Colonic mucosa (tissue), 4 donors: Measurements from ENCODE around the gene PLXDC2. TPM values are rescaled to one million over a fixed set of nuclear protein-coding genes. Genes with fewer than 3 reads are reported as not detected.

Source experiments
- DNase-seq: peaks from one replicate; pipeline ENCODE4 v3.0.0-alpha.2; 2020
- H3K27ac ChIP-seq: fragments of 200-600 bp; one replicate; pipeline ENCODE4 v1.8.0; 2021
- H3K27me3 ChIP-seq: fragments of 200-600 bp; one replicate; pipeline ENCODE4 v1.8.0; 2021
- H3K36me3 ChIP-seq: fragments of 200-600 bp; one replicate; pipeline ENCODE4 v1.8.0; 2021
- H3K4me1 ChIP-seq: fragments of 200-600 bp; one replicate; pipeline ENCODE4 v1.8.0; 2021; ENCODE audit warnings: mild to moderate bottlenecking
- H3K4me3 ChIP-seq: fragments of 200-600 bp; one replicate; pipeline ENCODE4 v1.8.0; 2021
- H3K9ac ChIP-seq, 2 donors: one replicate each; pipeline ENCODE4 v1.7.0; 2013; ENCODE audit warnings: control low read depth in 2 of 2, low read depth in 2 of 2, low read length in 2 of 2
- H3K9me3 ChIP-seq: fragments of 200-600 bp; one replicate; pipeline ENCODE4 v1.8.0; 2021
- CTCF ChIP-seq: fragments of 200-600 bp; IDR thresholded peaks from one replicate; pipeline ENCODE4 v1.8.0; 2022; ENCODE audit warnings: antibody characterized with exemption, mild to moderate bottlenecking
- intact Hi-C: fragments of 100-400 bp; cut with DNase I; formaldehyde crosslinking; loops from one replicate; pipeline ENCODE4 v1.14.1; 2022
- total RNA-seq, 2 donors: library from RNA; stranded (reverse); fragmentation: NEBNext Ultra II Directional in 1 of 2; extraction: Animal tissue kit (Norgen Biotek cat#: 25700) in 1 of 2; gene quantifications; one replicate each; pipeline ENCODE4 v1.2.1, GENCODE V29; 2021
- donor health status: healthy.
- donor health status: DM: no; HTN: no; CAD: no.
- donor health status: DM: no; HTN: no; CAD: no.

The PLXDC2 gene
- total RNA-seq, 2 donors from 2014 or later, result 12.5 to 22.4 TPM

- no peak overlapping the region for H3K9ac ChIP-seq
- H3K27me3 ChIP-seq, result no peaks in the 10 kb centered on the region
- no peaks in the 10 kb centered on the region for H3K36me3 ChIP-seq
- no peak for DNase-seq
- intact Hi-C loops, result no loop called here
- no peak overlapping the region for H3K4me3 ChIP-seq
- TF ChIP-seq CTCF, result no peak
- no peaks in the 10 kb centered on the region for H3K4me1 ChIP-seq
- no peak overlapping the region for H3K27ac ChIP-seq
- no peaks in the 10 kb centered on the region for H3K9me3 ChIP-seq
Measured at GRCh38 chr10:20281579-20281978, 465.3 kb downstream of the PLXDC2 start.

GRCh38 chr10:20287586-20287985 lies 471.4 kb downstream of the PLXDC2 start:
- no peak for TF ChIP-seq CTCF
- no peak for DNase-seq
- Histone ChIP-seq H3K27me3 (no peaks in the 10 kb centered on the region), H3K9ac (no peak overlapping the region), H3K4me3 (no peak overlapping the region), H3K27ac (no peak overlapping the region), H3K36me3 (no peaks in the 10 kb centered on the region), H3K4me1 (no peaks in the 10 kb centered on the region), H3K9me3 (no peaks in the 10 kb centered on the region)
- intact Hi-C loops, result no loop called here

- TF ChIP-seq CTCF, result no peak
- Histone ChIP-seq H3K27me3 (no peaks in the 10 kb centered on the region), H3K4me1 (no peaks in the 10 kb centered on the region), H3K36me3 (no peaks in the 10 kb centered on the region), H3K27ac (no peak overlapping the region), H3K4me3 (no peak overlapping the region), H3K9me3 (no peaks in the 10 kb centered on the region), H3K9ac (no peak overlapping the region)
- no peak for DNase-seq
- intact Hi-C loops, result no loop called here
Measured at GRCh38 chr10:20288060-20288459, 471.8 kb downstream of the PLXDC2 start.

GRCh38 chr10:20289070-20289828 lies 473.0 kb downstream of the PLXDC2 start:
- DNase-seq, result no peak
- Histone ChIP-seq H3K9ac (no peak overlapping the region), H3K4me3 (no peak overlapping the region), H3K36me3 (no peaks in the 10 kb centered on the region), H3K4me1 (no peaks in the 10 kb centered on the region), H3K9me3 (no peaks in the 10 kb centered on the region), H3K27ac (no peak overlapping the region), H3K27me3 (no peaks in the 10 kb centered on the region)
- intact Hi-C loops, result no loop called here
- no peak for TF ChIP-seq CTCF

- H3K27me3 ChIP-seq, result no peaks in the 10 kb centered on the region
- no peaks in the 10 kb centered on the region for H3K36me3 ChIP-seq
- TF ChIP-seq CTCF, result no peak
- H3K4me3 ChIP-seq, result no peak overlapping the region
- intact Hi-C loops, result no loop called here
- H3K9me3 ChIP-seq, result no peaks in the 10 kb centered on the region
- H3K4me1 ChIP-seq, result no peaks in the 10 kb centered on the region
- DNase-seq, result no peak
- no peak overlapping the region for H3K9ac ChIP-seq
- H3K27ac ChIP-seq, result no peak overlapping the region
Measured at GRCh38 chr10:20298417-20298816, 482.2 kb downstream of the PLXDC2 start.
